K562 (cell line): ENCODE data around the gene NADK. TPM values are rescaled to one million over a fixed set of nuclear protein-coding genes. Genes with fewer than 3 reads are reported as not detected.
A peak's percentile ranks its signal among the peaks of the same experiment; 100 is the strongest.

ENCODE experiments used
- ATAC-seq: fragments of 200-7000 bp; cut with Tn5 transposase; 3 replicates; pipeline ENCODE4 v1.9.1; 2020; ENCODE audit warnings: moderate library complexity
- BruUV-seq: library from RNA; stranded (reverse); fragments of 400-500 nt; replicated peaks from 2 replicates; lab custom pipeline; 2021; lab: Mats Ljungman, UMichigan
- CTCF ChIA-PET: fragments of 300-600 bp; formaldehyde crosslinking; extraction: SDS; loops from one replicate; lab custom pipeline; 2021; ENCODE audit warnings: low intra/inter-chr PET ratio; lab: Yijun Ruan, JAX
- POLR2A ChIA-PET: fragments of 300-600, 350-650 bp; sonication (Branson Sonifier 250); formaldehyde crosslinking; extraction: SDS; loops from one replicate; lab custom pipeline; 2021; ENCODE audit warnings: antibody characterized with exemption, inconsistent platforms; lab: Yijun Ruan, JAX
- DNase-seq, 4 experiments: peaks; one replicate each; pipeline versions ENCODE4 v3.0.0 to v3.0.0-alpha.2; 2011 to 2018; ENCODE audit warnings: low spot score in 3 of 4, mixed read lengths in 3 of 4; ENCODE audit errors: extremely low read depth in 1 of 4
- FAIRE-seq: peaks from 2 replicates; lab custom pipeline; 2011; peaks lifted over from hg19 to GRCh38; lab: Jason Lieb, UNC
- H2AFZ ChIP-seq: 2 replicates; pipeline ENCODE4 v1.6.0; 2011; ENCODE audit warnings: low read depth, low read length, control low read depth, inconsistent platforms
- H3K27ac ChIP-seq: fragments of 200-600 bp; 3 replicates; pipeline ENCODE4 v1.8.0; 2011; ENCODE audit warnings: low read depth, mild to moderate bottlenecking, control low read depth, inconsistent platforms, low read length, moderate library complexity, mixed read lengths; ENCODE audit errors: extremely low read depth
- H3K27me3 ChIP-seq, 2 experiments: fragments of 300-600 bp in 1 of 2; 2 replicates in 1 of 2; 3 replicates in 1 of 2; pipeline versions ENCODE4 v1.6.0 to v1.8.0; 2011; ENCODE audit warnings: inconsistent platforms in 2 of 2, low read length in 2 of 2, mild to moderate bottlenecking in 1 of 2, mixed read lengths in 1 of 2, moderate library complexity in 1 of 2; ENCODE audit not compliant: control insufficient read depth in 2 of 2, insufficient read depth in 2 of 2
- H3K36me3 ChIP-seq: fragments of 300-600 bp; 3 replicates; pipeline ENCODE4 v1.8.0; 2011; ENCODE audit warnings: mild to moderate bottlenecking, low read length, inconsistent platforms; ENCODE audit not compliant: control insufficient read depth, insufficient read depth
- H3K4me1 ChIP-seq, 2 experiments: fragments of 200-600 bp in 1 of 2; replicated peaks in 1 of 2; 2 replicates in 1 of 2; 3 replicates in 1 of 2; pipeline versions ENCODE4 v1.5.1 to v1.8.0; 2011; ENCODE audit warnings: inconsistent platforms in 2 of 2, low read length in 2 of 2, mild to moderate bottlenecking in 1 of 2, mixed read lengths in 1 of 2, moderate library complexity in 1 of 2; ENCODE audit not compliant: control insufficient read depth in 2 of 2, insufficient read depth in 2 of 2
- H3K4me2 ChIP-seq: 2 replicates; pipeline ENCODE4 v1.6.1; 2011; ENCODE audit warnings: low read length, control low read depth, inconsistent platforms, mixed read lengths; ENCODE audit not compliant: insufficient read depth
- H3K4me3 ChIP-seq: fragments of 200-600 bp; sonication (generic), shearing (Covaris generic); 2 replicates; pipeline ENCODE4 v1.5.1; 2016; ENCODE audit warnings: control low read depth, inconsistent platforms
- H3K79me2 ChIP-seq: fragments of 200-600 bp; 3 replicates; pipeline ENCODE4 v1.8.0; 2011; ENCODE audit warnings: low read length, inconsistent platforms; ENCODE audit not compliant: control insufficient read depth, insufficient read depth
- H3K9ac ChIP-seq, 2 experiments: 2 replicates each; pipeline versions ENCODE4 v1.6.0 to v1.6.1; 2011; ENCODE audit warnings: low read depth in 2 of 2, low read length in 2 of 2, control low read depth in 1 of 2, inconsistent platforms in 1 of 2, mild to moderate bottlenecking in 1 of 2, mixed read lengths in 1 of 2; ENCODE audit not compliant: insufficient read depth in 1 of 2
- H3K9me1 ChIP-seq: one replicate; pipeline ENCODE4 v1.6.0; 2011; ENCODE audit warnings: inconsistent platforms, mild to moderate bottlenecking, low read length, moderate library complexity; ENCODE audit not compliant: control insufficient read depth, insufficient read depth
- H3K9me3 ChIP-seq: replicated peaks from 2 replicates; pipeline ENCODE4 v1.5.1; 2011; ENCODE audit warnings: low read depth, low read length, inconsistent platforms; ENCODE audit not compliant: control insufficient read depth, insufficient read depth
- H4K20me1 ChIP-seq: replicated peaks from 2 replicates; pipeline ENCODE4 v1.6.1; 2011; ENCODE audit warnings: low read length, inconsistent platforms, mixed read lengths; ENCODE audit not compliant: control insufficient read depth, insufficient read depth
- BMI1 ChIP-seq: fragments of 150-350 bp; IDR thresholded peaks from 2 replicates; pipeline ENCODE4 v1.6.1; 2014; ENCODE audit warnings: low read length
- CREBBP ChIP-seq: IDR thresholded peaks from one replicate; pipeline ENCODE4 v1.6.1; 2012; ENCODE audit warnings: low read depth, mild to moderate bottlenecking, control low read depth, inconsistent platforms, low read length
- EP300 ChIP-seq: IDR thresholded peaks from 2 replicates; pipeline ENCODE4 v1.6.1; 2012; ENCODE audit warnings: low read length, improper control_type of control experiment
- ESRRA ChIP-seq: fragments of 450-650 bp; IDR thresholded peaks from 2 replicates; pipeline ENCODE4 v1.6.1; 2014; ENCODE audit warnings: low read depth, mild to moderate bottlenecking, moderate library complexity, borderline replicate concordance
- HDAC6 ChIP-seq: IDR thresholded peaks from 2 replicates; pipeline ENCODE4 v1.6.1; 2012; ENCODE audit warnings: low read depth, mild to moderate bottlenecking, control low read depth, inconsistent platforms, low read length, moderate library complexity
- HOXB6 ChIP-seq: fragments of 250-450 bp; sonication (Bioruptor Pico); IDR thresholded peaks from 2 replicates; pipeline ENCODE4 v1.5.1; 2022; ENCODE audit warnings: mild to moderate bottlenecking, borderline replicate concordance
- JUN ChIP-seq, 2 experiments: sonication (generic) in 1 of 2; formaldehyde crosslinking in 1 of 2; IDR thresholded peaks; 2 replicates each; pipeline versions ENCODE4 v1.6.1 to v1.8.0; 2012 to 2022; ENCODE audit warnings: borderline replicate concordance in 2 of 2, mild to moderate bottlenecking in 2 of 2, improper control_type of control experiment in 1 of 2, low read depth in 1 of 2, low read length in 1 of 2, missing genetic modification reagents in 1 of 2
- NFATC3 ChIP-seq: fragments of 450-650 bp; IDR thresholded peaks from 2 replicates; pipeline ENCODE4 v1.6.1; 2017; ENCODE audit warnings: mild to moderate bottlenecking
- PML ChIP-seq: IDR thresholded peaks from 2 replicates; pipeline ENCODE4 v1.6.1; 2012; ENCODE audit warnings: low read length, inconsistent platforms
- SMARCA4 ChIP-seq: fragments of 450-650 bp; IDR thresholded peaks from 2 replicates; pipeline ENCODE4 v1.6.1; 2016
- TRIM25 ChIP-seq: fragments of 450-650 bp; IDR thresholded peaks from 2 replicates; pipeline ENCODE4 v1.7.0; 2016; ENCODE audit warnings: borderline replicate concordance
- TRIM28 ChIP-seq: fragments of 450-650 bp; IDR thresholded peaks from 2 replicates; pipeline ENCODE4 v1.6.1; 2017
- ZC3H4 ChIP-seq: sonication (generic); formaldehyde crosslinking; IDR thresholded peaks from 2 replicates; pipeline ENCODE4 v1.9.0; 2021; ENCODE audit warnings: missing genetic modification reagents, borderline replicate concordance
- ZFX ChIP-seq: sonication (generic); formaldehyde crosslinking; IDR thresholded peaks from 2 replicates; pipeline ENCODE4 v1.8.0; 2022; ENCODE audit warnings: mild to moderate bottlenecking, missing genetic modification reagents, moderate library complexity
- ZNF76 ChIP-seq: fragments of 250-450 bp; sonication (Bioruptor Pico); IDR thresholded peaks from 2 replicates; pipeline ENCODE4 v1.4.0; 2020; ENCODE audit warnings: mild to moderate bottlenecking, moderate library complexity, borderline replicate concordance
- ZNF780A ChIP-seq: fragments of 250-450 bp; sonication (Bioruptor Pico); IDR thresholded peaks from 2 replicates; pipeline ENCODE4 v1.5.0; 2021; ENCODE audit warnings: mild to moderate bottlenecking
- WGBS: fragments of 100-300 bp; shearing (Covaris generic); methylation state at CpG from one replicate; pipeline ENCODE4 v1.1.6; 2016; ENCODE audit warnings: low coverage, mixed read lengths; ENCODE audit not compliant: insufficient coverage; ENCODE audit errors: missing lambda C conversion rate; 5-methylcytosine and 5-hydroxymethylcytosine counted together
- in situ Hi-C: fragments of 300-500 bp; cut with MboI; formaldehyde crosslinking; loops from 4 replicates; pipeline ENCODE4 v1.15.0; 2018; ENCODE audit warnings: inconsistent platforms, mixed read lengths
- intact Hi-C: fragments of 100-400 bp; cut with micrococcal nuclease; formaldehyde crosslinking; loops from 2 replicates; pipeline ENCODE4 v1.14.2; 2022
- polyA plus RNA-seq, 8 experiments: library from polyadenylated mRNA; depleted of rRNA in 4 of 8; stranded (reverse) in 5 of 8; unstranded in 3 of 8; fragments of >200 nt; fragmentation: Nextera tagmentation in 2 of 8; fragmentation: Illumina TruSeq in 1 of 8; extraction: Ambion mirVana in 2 of 8; extraction: Trizol in 1 of 8; gene quantifications; 2 replicates each; pipeline versions ENCODE4 v1.2.1 to v1.2.3, GENCODE V29; 2011 to 2014; ENCODE audit warnings: inconsistent platforms in 1 of 8, missing spikeins in 1 of 8
- total RNA-seq, 7 experiments: library from RNA; depleted of rRNA in 6 of 7; stranded (reverse); fragments of >200 nt in 6 of 7; fragmentation: Illumina TruSeq in 2 of 7; extraction: Trizol in 2 of 7; gene quantifications; 2 replicates each; pipeline versions ENCODE4 v1.2.1 to v1.2.3, GENCODE V29; 2011 to 2021; ENCODE audit warnings: low replicate concordance in 1 of 7
- TF ChIP-seq, protein P1 (sequence below), 2 experiments: fragments of 200-800 bp in 1 of 2; sonication (Bioruptor generic) in 1 of 2; sonication (generic) in 1 of 2; formaldehyde crosslinking in 1 of 2; IDR thresholded peaks in 1 of 2; conservative IDR thresholded peaks in 1 of 2; 2 replicates each; pipeline versions ENCODE4 v1.5.0 to v1.6.1; 2016 to 2020; ENCODE audit warnings: missing compliant biosample characterization in 1 of 2, missing genetic modification characterization in 1 of 2, missing genetic modification reagents in 1 of 2

The NADK gene
- total and polyA plus RNA-seq, 9 of the 15 experiments (the other 6 are each of a cell fraction or from before 2014, with no cell fraction given), result 1.5 to 135 (median 75.1) TPM

- no peak for TF ChIP-seq HOXB6 (CRISPR knock-in tag)
- TF ChIP-seq, all 486 proteins: peak for 5
Observed at GRCh38 chr1:1779320-1779675, 1.0 kb upstream of the NADK start (continued).

- peak; percentile 40 for FAIRE-seq
- peak overlapping the region; percentile 87 for H2AFZ ChIP-seq
- peaks cover 29% of the 10 kb centered on the region for H3K36me3 ChIP-seq
- H3K4me1 ChIP-seq, result peaks cover 68 to 78% of the 10 kb centered on the region in 2 experiments
- peak overlapping the region; percentile 92 for H3K4me2 ChIP-seq
- peaks cover under 1% of the 10 kb centered on the region; the same call in 1 of the 2 replicates for H3K9me3 ChIP-seq
- peak; percentile 89 to 91 (median 90) for DNase-seq
- H3K4me3 ChIP-seq, result peak overlapping the region; percentile 88
- BruUV-seq, result TSS peak; percentile 82
- H4K20me1 ChIP-seq, result peaks cover 16% of the 10 kb centered on the region; the same call in 1 of the 2 replicates
- WGBS, result 2% methylated on average over 38 of the region's 68 CpGs
- peak overlapping the region; percentile 94 for H3K27ac ChIP-seq
- H3K9ac ChIP-seq, result peak overlapping the region; percentile 96 to 100
- H3K79me2 ChIP-seq, result peaks cover 46% of the 10 kb centered on the region
- intact Hi-C loops, result loop anchor here (2.0 kb wide), 1 partner anchor 20 kb away; no protein-coding TSS in a partner anchor
- ATAC-seq, result peak; percentile 57
- CTCF ChIA-PET, result interaction anchor here (0.6 kb wide), 1 partner anchor 129 kb away, joined by 3 read pairs; no protein-coding TSS in a partner anchor
- POLR2A ChIA-PET, result interaction anchor here (1.1 to 2.3 kb wide), 2 partner anchors 10 to 20 kb away, joined by 5 to 12 read pairs; no protein-coding TSS in a partner anchor
- in situ Hi-C loops, result no loop called here
- no peaks in the 10 kb centered on the region for H3K9me1 ChIP-seq
- H3K27me3 ChIP-seq, result no peaks in the 10 kb centered on the region
- TF ChIP-seq EP300 (no peak), BMI1 (no peak), PML (0 out of 2 replicates have a peak, but pooled peaks have one; percentile 27), HDAC6 (no peak), NFATC3 (no peak), ESRRA (peak; percentile 41; the same call in 1 of the 2 replicates), SMARCA4 (no peak), JUN (IDR thresholded peaks at IDR 0.05; ENCODE audit: borderline replicate concordance, low read depth, low read length) (peak; percentile 52; the same call in 1 of the 2 replicates), JUN (CRISPR knock-in tag; IDR thresholded peaks at IDR 0.05; ENCODE audit: borderline replicate concordance) (no peak; the same call in 1 of the 2 replicates), TRIM25 (no peak), ZFX (CRISPR knock-in tag) (peak; percentile 89), ZNF780A (no peak), ZNF76 (CRISPR knock-in tag) (no peak), TRIM28 (no peak), CREBBP (no peak), ZC3H4 (CRISPR knock-in tag) (no peak)
- TF ChIP-seq, protein P1, sequence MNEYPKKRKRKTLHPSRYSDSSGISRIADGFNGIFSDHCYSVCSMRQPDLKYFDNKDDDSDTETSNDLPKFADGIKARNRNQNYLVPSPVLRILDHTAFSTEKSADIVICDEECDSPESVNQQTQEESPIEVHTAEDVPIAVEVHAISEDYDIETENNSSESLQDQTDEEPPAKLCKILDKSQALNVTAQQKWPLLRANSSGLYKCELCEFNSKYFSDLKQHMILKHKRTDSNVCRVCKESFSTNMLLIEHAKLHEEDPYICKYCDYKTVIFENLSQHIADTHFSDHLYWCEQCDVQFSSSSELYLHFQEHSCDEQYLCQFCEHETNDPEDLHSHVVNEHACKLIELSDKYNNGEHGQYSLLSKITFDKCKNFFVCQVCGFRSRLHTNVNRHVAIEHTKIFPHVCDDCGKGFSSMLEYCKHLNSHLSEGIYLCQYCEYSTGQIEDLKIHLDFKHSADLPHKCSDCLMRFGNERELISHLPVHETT (CRISPR knock-in tag; conservative IDR thresholded peaks at IDR 0.05 in 1 of 2, IDR thresholded peaks at IDR 0.05 in 1 of 2), result peak in 1 of 2 experiments; percentile 28; a peak in 1 of 4 replicates
Observed at GRCh38 chr1:1778663-1779319, 521 bp upstream of the NADK start.
